Stomach (tissue), 4 donors: ENCODE measurements around the gene DDX50.

Experiments used
- POLR2AphosphoS5 ChIP-seq, 3 donors: sonication (generic); formaldehyde crosslinking; IDR thresholded peaks; one replicate each; pipeline ENCODE4 v1.6.1; 2016; ENCODE audit warnings: antibody characterized with exemption in 3 of 3
- TF ChIP-seq, protein P1 (sequence below), 7 experiments: fragments of 450-650 bp in 4 of 7; fragments of 200-600 bp in 3 of 7; sonication (generic) in 3 of 7; IDR thresholded peaks; one replicate each; pipeline ENCODE4 v1.5.1; 2016 to 2019; ENCODE audit warnings: antibody characterized with exemption in 7 of 7, control low read depth in 2 of 7, mild to moderate bottlenecking in 1 of 7

GRCh38 chr10:68899186-68899745 lies 1.8 kb upstream of the DDX50 start:
- TF ChIP-seq POLR2AphosphoS5 (IDR thresholded peaks at IDR 0.05), result no peak
- TF ChIP-seq, protein P1, sequence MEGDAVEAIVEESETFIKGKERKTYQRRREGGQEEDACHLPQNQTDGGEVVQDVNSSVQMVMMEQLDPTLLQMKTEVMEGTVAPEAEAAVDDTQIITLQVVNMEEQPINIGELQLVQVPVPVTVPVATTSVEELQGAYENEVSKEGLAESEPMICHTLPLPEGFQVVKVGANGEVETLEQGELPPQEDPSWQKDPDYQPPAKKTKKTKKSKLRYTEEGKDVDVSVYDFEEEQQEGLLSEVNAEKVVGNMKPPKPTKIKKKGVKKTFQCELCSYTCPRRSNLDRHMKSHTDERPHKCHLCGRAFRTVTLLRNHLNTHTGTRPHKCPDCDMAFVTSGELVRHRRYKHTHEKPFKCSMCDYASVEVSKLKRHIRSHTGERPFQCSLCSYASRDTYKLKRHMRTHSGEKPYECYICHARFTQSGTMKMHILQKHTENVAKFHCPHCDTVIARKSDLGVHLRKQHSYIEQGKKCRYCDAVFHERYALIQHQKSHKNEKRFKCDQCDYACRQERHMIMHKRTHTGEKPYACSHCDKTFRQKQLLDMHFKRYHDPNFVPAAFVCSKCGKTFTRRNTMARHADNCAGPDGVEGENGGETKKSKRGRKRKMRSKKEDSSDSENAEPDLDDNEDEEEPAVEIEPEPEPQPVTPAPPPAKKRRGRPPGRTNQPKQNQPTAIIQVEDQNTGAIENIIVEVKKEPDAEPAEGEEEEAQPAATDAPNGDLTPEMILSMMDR (IDR thresholded peaks at IDR 0.05), result no peak
